Measurements from ENCODE around the gene TRAF4. TPM values are rescaled to one million over a fixed set of nuclear protein-coding genes. Genes with fewer than 3 reads are reported as not detected.

Gene TRAF4
- total RNA-seq, 1 experiment from 2014 or later: 118 TPM

Other genes starting within 250 kb of the TRAF4 start
- gene FOXN1, start 237.7 kb upstream of the TRAF4 start, total RNA-seq (2014; rRNA removed; shearing (Covaris generic)): not detected in 2 replicates
- gene UNC119, start 191.4 kb upstream of the TRAF4 start, total RNA-seq (2014; rRNA removed; shearing (Covaris generic)): 53.7 and 58.7 TPM in 2 replicates
- gene PIGS, start 172.5 kb upstream of the TRAF4 start, total RNA-seq (2014; rRNA removed; shearing (Covaris generic)): 38.0 and 41.8 TPM in 2 replicates
- 0.18 and 0.47 TPM in 2 replicates for gene ALDOC, start 167.1 kb upstream of the TRAF4 start, total RNA-seq (2014; rRNA removed; shearing (Covaris generic))
- gene SPAG5, start 145.0 kb upstream of the TRAF4 start, total RNA-seq (2014; rRNA removed; shearing (Covaris generic)): 131 and 147 TPM in 2 replicates
- 16.1 and 19.9 TPM in 2 replicates for gene RSKR, start 129.8 kb upstream of the TRAF4 start, total RNA-seq (2014; rRNA removed; shearing (Covaris generic))
- 115 and 120 TPM in 2 replicates for gene BLTP2, start 98.9 kb upstream of the TRAF4 start, total RNA-seq (2014; rRNA removed; shearing (Covaris generic))
- 46.0 and 49.6 TPM in 2 replicates for gene SDF2, start 82.1 kb upstream of the TRAF4 start, total RNA-seq (2014; rRNA removed; shearing (Covaris generic))
- 60.2 and 66.3 TPM in 2 replicates for gene SUPT6H, start 81.8 kb upstream of the TRAF4 start, total RNA-seq (2014; rRNA removed; shearing (Covaris generic))
- gene PROCA1, start 32.1 kb upstream of the TRAF4 start, total RNA-seq (2014; rRNA removed; shearing (Covaris generic)): 5.4 and 7.0 TPM in 2 replicates
- gene RAB34, start 26.1 kb upstream of the TRAF4 start, total RNA-seq (2014; rRNA removed; shearing (Covaris generic)): 191 and 201 TPM in 2 replicates
- 1,716 and 1,788 TPM in 2 replicates for gene RPL23A, start 24.0 kb upstream of the TRAF4 start, total RNA-seq (2014; rRNA removed; shearing (Covaris generic))
- gene TLCD1, start 17.8 kb upstream of the TRAF4 start, total RNA-seq (2014; rRNA removed; shearing (Covaris generic)): 7.5 and 10.0 TPM in 2 replicates
- 1.7 and 2.6 TPM in 2 replicates for gene NEK8, start 15.2 kb upstream of the TRAF4 start, total RNA-seq (2014; rRNA removed; shearing (Covaris generic))
- gene FAM222B, start 98.8 kb downstream of the TRAF4 start, total RNA-seq (2014; rRNA removed; shearing (Covaris generic)): 17.4 and 22.8 TPM in 2 replicates
- gene ERAL1, start 111.0 kb downstream of the TRAF4 start, total RNA-seq (2014; rRNA removed; shearing (Covaris generic)): 58.2 and 63.5 TPM in 2 replicates
- 44.7 and 46.4 TPM in 2 replicates for gene FLOT2, start 153.7 kb downstream of the TRAF4 start, total RNA-seq (2014; rRNA removed; shearing (Covaris generic))
- 25.6 and 27.0 TPM in 2 replicates for gene DHRS13, start 159.1 kb downstream of the TRAF4 start, total RNA-seq (2014; rRNA removed; shearing (Covaris generic))
- 48.5 and 49.9 TPM in 2 replicates for gene PHF12, start 207.5 kb downstream of the TRAF4 start, total RNA-seq (2014; rRNA removed; shearing (Covaris generic))

Data from SJCRH30 (cell line).